ENCODE data around the gene TMEM150B. TPM values are rescaled to one million over a fixed set of nuclear protein-coding genes. Genes with fewer than 3 reads are reported as not detected.

TMEM150B gene
- total RNA-seq, 6 experiments from 2014 or later = 1.1 to 5.6 (median 2.2) TPM

GRCh38 chr19:55299991-55300390, 25.1 kb downstream of the TMEM150B start:
- no peaks in the 10 kb centered on the region for H3K9me3 ChIP-seq
- WGBS (ENCODE audit: insufficient coverage, low coverage, low lambda C conversion rate, missing lambda C conversion rate) = 69% methylated on average over 4 of the region's 10 CpGs
- H3K4me3 ChIP-seq = no peak overlapping the region
- TF ChIP-seq POLR2A (IDR thresholded peaks at IDR 0.05) = no peak
- TF ChIP-seq CTCF (IDR thresholded peaks at IDR 0.05) = no peak
- no peaks in the 10 kb centered on the region for H3K36me3 ChIP-seq
- no peak overlapping the region for H3K27ac ChIP-seq
- intact Hi-C loops (cut with DNase I) = loop anchor here (10.0 kb wide), 3 partner anchors 75 to 115 kb away; partner anchors contain the start of genes IL11 (in 1 of the 2), TMEM190 (in 1 of the 2) and UBE2S (in 1 of the 2)
- no peaks in the 10 kb centered on the region for H3K27me3 ChIP-seq
- H3K4me1 ChIP-seq = no peaks in the 10 kb centered on the region
- no peak for ATAC-seq
- no peak for DNase-seq

- H3K4me3 ChIP-seq = no peak overlapping the region
- 88% methylated on average over 6 of the region's 10 CpGs for WGBS (ENCODE audit: insufficient coverage, low coverage, low lambda C conversion rate, missing lambda C conversion rate)
- no peaks in the 10 kb centered on the region for H3K4me1 ChIP-seq
- DNase-seq (no peak), ATAC-seq (no peak)
- no peak overlapping the region for H3K27ac ChIP-seq
- intact Hi-C loops (cut with DNase I) = loop anchor here (10.0 kb wide), 2 partner anchors 78 to 118 kb away; partner anchors contain the start of genes IL11 (in 1 of the 2) and TMEM190 (in 1 of the 2)
- H3K36me3 ChIP-seq = no peaks in the 10 kb centered on the region
- H3K9me3 ChIP-seq = no peaks in the 10 kb centered on the region
- TF ChIP-seq POLR2A (IDR thresholded peaks at IDR 0.05) (no peak), CTCF (IDR thresholded peaks at IDR 0.05) (no peak)
- no peaks in the 10 kb centered on the region for H3K27me3 ChIP-seq
Measured at GRCh38 chr19:55297267-55297666, 27.9 kb downstream of the TMEM150B start.

GRCh38 chr19:55289117-55289796, 35.9 kb downstream of the TMEM150B start:
- intact Hi-C loops (cut with DNase I) = no loop called here
- Histone ChIP-seq H3K4me3 (no peak overlapping the region), H3K4me1 (no peaks in the 10 kb centered on the region), H3K9me3 (no peaks in the 10 kb centered on the region), H3K27ac (no peak overlapping the region), H3K27me3 (no peaks in the 10 kb centered on the region), H3K36me3 (no peaks in the 10 kb centered on the region)
- WGBS (ENCODE audit: insufficient coverage, low coverage, low lambda C conversion rate, missing lambda C conversion rate) = 80% methylated on average over 1 of the region's 9 CpGs
- DNase-seq (no peak), ATAC-seq (no peak)
- TF ChIP-seq CTCF (IDR thresholded peaks at IDR 0.05) (no peak), POLR2A (IDR thresholded peaks at IDR 0.05) (no peak)

- intact Hi-C loops (cut with DNase I) = no loop called here
- H3K9me3 ChIP-seq = no peaks in the 10 kb centered on the region
- H3K27ac ChIP-seq = no peak overlapping the region
- H3K36me3 ChIP-seq = no peaks in the 10 kb centered on the region
- TF ChIP-seq POLR2A (IDR thresholded peaks at IDR 0.05) (no peak), CTCF (IDR thresholded peaks at IDR 0.05) (no peak)
- no peak for ATAC-seq
- H3K27me3 ChIP-seq = no peaks in the 10 kb centered on the region
- no peaks in the 10 kb centered on the region for H3K4me1 ChIP-seq
- DNase-seq = no peak
- H3K4me3 ChIP-seq = no peak overlapping the region
- WGBS (ENCODE audit: insufficient coverage, low coverage, low lambda C conversion rate, missing lambda C conversion rate) = 67% methylated on average over 1 of the region's 21 CpGs
Measured at GRCh38 chr19:55287361-55288079, 37.6 kb downstream of the TMEM150B start.
